A673 (cell line): ENCODE measurements around the gene TTC36. TPM values are rescaled to one million over a fixed set of nuclear protein-coding genes. Genes with fewer than 3 reads are reported as not detected.
A peak's percentile ranks its signal among the peaks of the same experiment; 100 is the strongest.

ENCODE experiments used
- BruUV-seq: library from RNA; stranded (reverse); fragments of 400-500 nt; replicated peaks from 2 replicates; lab custom pipeline; 2021; lab: Mats Ljungman, UMichigan
- CTCF ChIA-PET: fragments of 300-600 bp; sonication (Branson Sonifier 250); formaldehyde crosslinking; loops from one replicate; lab custom pipeline; 2022; ENCODE audit warnings: antibody characterized with exemption; lab: Charles Lee
- POLR2A ChIA-PET: fragments of 300-600 bp; sonication (Branson Sonifier 250); formaldehyde crosslinking; loops from one replicate; lab custom pipeline; 2022; ENCODE audit warnings: antibody characterized with exemption; ENCODE audit not compliant: low non-redundant PET; lab: Charles Lee
- DNase-seq: peaks from one replicate; pipeline ENCODE4 v3.0.0-alpha.2; 2015; ENCODE audit warnings: low spot score
- H3K27ac ChIP-seq: fragments of 200-600 bp; sonication (generic); 2 replicates; pipeline ENCODE4 v1.5.1; 2016; ENCODE audit warnings: mixed run types, low read depth, mild to moderate bottlenecking, mixed read lengths, antibody characterized with exemption, low read length; ENCODE audit not compliant: poor library complexity, severe bottlenecking
- H3K27me3 ChIP-seq: fragments of 200-600 bp; sonication (generic); replicated peaks from 2 replicates; pipeline ENCODE4 v1.6.1; 2017; ENCODE audit warnings: mixed run types, low read depth, mild to moderate bottlenecking, mixed read lengths, antibody characterized with exemption, low read length; ENCODE audit not compliant: insufficient read depth, poor library complexity
- H3K36me3 ChIP-seq: fragments of 200-600 bp; sonication (generic); 2 replicates; pipeline ENCODE4 v1.6.1; 2016; ENCODE audit warnings: mixed run types, mild to moderate bottlenecking, mixed read lengths, antibody characterized with exemption, low read length; ENCODE audit not compliant: insufficient read depth, poor library complexity, severe bottlenecking
- H3K4me1 ChIP-seq: fragments of 200-600 bp; sonication (generic); 2 replicates; pipeline ENCODE4 v1.6.1; 2017; ENCODE audit warnings: mixed run types, mild to moderate bottlenecking, mixed read lengths, antibody characterized with exemption, low read length; ENCODE audit not compliant: insufficient read depth, poor library complexity, severe bottlenecking
- H3K4me3 ChIP-seq: fragments of 200-600 bp; sonication (generic); 2 replicates; pipeline ENCODE4 v1.5.1; 2016; ENCODE audit warnings: low read depth, mixed run types, mild to moderate bottlenecking, mixed read lengths, low read length; ENCODE audit not compliant: poor library complexity, severe bottlenecking
- H3K9me3 ChIP-seq: fragments of 200-600 bp; sonication (generic); 2 replicates; pipeline ENCODE4 v1.6.1; 2016; ENCODE audit warnings: mixed run types, low read depth, mild to moderate bottlenecking, mixed read lengths, antibody characterized with exemption, low read length; ENCODE audit not compliant: poor library complexity, severe bottlenecking
- CTCF ChIP-seq: fragments of 300-800, 200-600 bp; sonication (generic); conservative IDR thresholded peaks from 2 replicates; pipeline ENCODE4 v1.5.1; 2017; ENCODE audit warnings: low read depth, mild to moderate bottlenecking, antibody characterized with exemption, low read length, moderate library complexity, mixed read lengths
- EZH2 ChIP-seq: fragments of 200-600 bp; sonication (generic); IDR thresholded peaks from 2 replicates; pipeline ENCODE4 v1.6.1; 2017; ENCODE audit warnings: borderline replicate concordance, low read depth, mild to moderate bottlenecking, mixed read lengths, antibody characterized with exemption, low read length; ENCODE audit not compliant: poor library complexity, severe bottlenecking
- intact Hi-C: fragments of 100-400 bp; cut with micrococcal nuclease; formaldehyde crosslinking; loops from one replicate; pipeline ENCODE4 v1.10.0; 2022; ENCODE audit not compliant: unreplicated experiment
- total RNA-seq: library from RNA; stranded (reverse); gene quantifications from 2 replicates; pipeline ENCODE4 v1.2.3, GENCODE V29; 2021

TTC36 gene
- total RNA-seq, 1 experiment from 2014 or later = 0.39 TPM

GRCh38 chr11:118488480-118489109 lies 38.7 kb upstream of the TTC36 start:
- CTCF ChIA-PET = interaction anchor here (0.7 kb wide), 1 partner anchor 35 kb away, joined by 4 read pairs; no protein-coding TSS in a partner anchor
- no peaks in the 10 kb centered on the region for H3K27me3 ChIP-seq
- H3K36me3 ChIP-seq = peaks cover 91% of the 10 kb centered on the region
- TF ChIP-seq CTCF = peak; percentile 97
- no peak for TF ChIP-seq EZH2
- no peak overlapping the region for H3K27ac ChIP-seq
- intact Hi-C loops = loop anchor here (1.0 to 10.0 kb wide), 6 partner anchors 51 to 336 kb away; partner anchors contain the start of genes ATP5MG, KMT2A and SCN4B
- H3K4me3 ChIP-seq = no peak overlapping the region
- POLR2A ChIA-PET = no interaction called here
- no peaks in the 10 kb centered on the region for H3K4me1 ChIP-seq
- H3K9me3 ChIP-seq = no peaks in the 10 kb centered on the region
- BruUV-seq = no TSS peak
- peak; percentile 83 for DNase-seq

GRCh38 chr11:118491041-118491440 lies 36.2 kb upstream of the TTC36 start:
- CTCF ChIA-PET = no interaction called here
- Histone ChIP-seq H3K4me3 (no peak overlapping the region), H3K27ac (no peak overlapping the region), H3K4me1 (no peaks in the 10 kb centered on the region), H3K36me3 (peaks cover 92% of the 10 kb centered on the region), H3K27me3 (no peaks in the 10 kb centered on the region), H3K9me3 (no peaks in the 10 kb centered on the region)
- BruUV-seq = no TSS peak
- intact Hi-C loops = no loop called here
- no peak for DNase-seq
- POLR2A ChIA-PET = no interaction called here
- no peak for TF ChIP-seq CTCF
- no peak for TF ChIP-seq EZH2

GRCh38 chr11:118497831-118498230 lies 29.4 kb upstream of the TTC36 start:
- Histone ChIP-seq H3K27me3 (no peaks in the 10 kb centered on the region), H3K4me3 (no peak overlapping the region), H3K36me3 (peaks cover 98% of the 10 kb centered on the region), H3K27ac (peak overlapping the region; percentile 8), H3K9me3 (no peaks in the 10 kb centered on the region), H3K4me1 (no peaks in the 10 kb centered on the region)
- ChIA-PET POLR2A (no interaction called here), CTCF (no interaction called here)
- TF ChIP-seq EZH2 = no peak
- intact Hi-C loops = no loop called here
- TSS peak; percentile 4 for BruUV-seq
- DNase-seq = no peak
